Endothelial cell of umbilical vein (primary cell): ENCODE results near the gene DNASE1L1.

ENCODE experiments used
- CTCF ChIP-seq, 2 donors: IDR thresholded peaks; 1 replicate in 1 of 2; 2 replicates in 1 of 2; pipeline ENCODE4 v1.5.1; 2011; ENCODE audit warnings: low read length in 2 of 2, mild to moderate bottlenecking in 2 of 2, moderate library complexity in 2 of 2, control low read depth in 1 of 2, inconsistent platforms in 1 of 2, low read depth in 1 of 2; ENCODE audit not compliant: insufficient read depth in 1 of 2; ENCODE audit errors: extremely low read depth in 1 of 2
- EZH2 ChIP-seq: IDR thresholded peaks from 2 replicates; pipeline ENCODE4 v1.6.1; 2012; ENCODE audit warnings: borderline replicate concordance, low read depth, mild to moderate bottlenecking, moderate library complexity, low read length, inconsistent platforms; ENCODE audit not compliant: severe bottlenecking
- FOS ChIP-seq: IDR thresholded peaks from 2 replicates; pipeline ENCODE4 v1.6.1; 2011; ENCODE audit warnings: mild to moderate bottlenecking, low read length, moderate library complexity, borderline replicate concordance; ENCODE audit not compliant: insufficient read depth
- GATA2 ChIP-seq: IDR thresholded peaks from 2 replicates; pipeline ENCODE4 v1.7.0; 2011; ENCODE audit warnings: low read depth, mild to moderate bottlenecking, moderate library complexity, mixed read lengths, low read length; ENCODE audit not compliant: insufficient read length, insufficient read depth
- JUN ChIP-seq: IDR thresholded peaks from 2 replicates; pipeline ENCODE4 v1.6.1; 2011; ENCODE audit warnings: borderline replicate concordance, low read depth; ENCODE audit not compliant: insufficient read length, insufficient read depth
- MAX ChIP-seq: IDR thresholded peaks from 2 replicates; pipeline ENCODE4 v1.6.1; 2011; ENCODE audit not compliant: insufficient read depth, insufficient read length
- MYC ChIP-seq: IDR thresholded peaks from one replicate; pipeline ENCODE4 v1.6.1; 2011; ENCODE audit warnings: mild to moderate bottlenecking, low read depth, low read length
- POLR2A ChIP-seq: IDR thresholded peaks from 2 replicates; pipeline ENCODE4 v1.6.1; 2012; ENCODE audit warnings: low read depth, mild to moderate bottlenecking, control low read depth, low read length
- POLR2AphosphoS5 ChIP-seq: IDR thresholded peaks from 2 replicates; pipeline ENCODE4 v1.6.1; 2012; ENCODE audit warnings: low read depth, mild to moderate bottlenecking, control low read depth, low read length, moderate library complexity; ENCODE audit not compliant: insufficient read depth

DNA sequence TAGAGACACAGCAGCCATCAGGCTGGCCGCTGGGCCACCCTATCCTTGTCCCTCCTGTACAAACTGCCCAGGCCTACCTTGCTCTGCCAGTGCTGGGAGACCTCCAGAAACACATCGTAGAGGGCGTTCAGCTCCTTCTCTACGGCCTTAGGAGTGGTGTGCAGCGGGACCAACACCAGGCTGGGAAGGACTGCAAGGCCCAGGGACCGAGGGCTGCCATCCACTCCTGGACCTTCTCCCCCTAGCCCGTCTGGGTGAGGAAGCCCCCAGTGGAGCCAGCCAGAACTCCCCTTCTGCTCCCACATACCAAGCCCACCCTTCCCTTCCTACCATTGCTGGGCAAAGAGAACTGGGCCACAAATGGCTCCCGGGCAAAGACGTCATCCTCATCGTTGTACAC, 5.9 kb downstream of the DNASE1L1 start:
- TF ChIP-seq POLR2A (no peak), CTCF (IDR thresholded peaks at IDR 0.05; ENCODE audit: extremely low read depth in 1 of 2, insufficient read depth in 1 of 2, low read depth in 1 of 2, low read length in 2 of 2) (no peak), MAX (no peak), POLR2AphosphoS5 (no peak), JUN (no peak), EZH2 (no peak), MYC (no peak), FOS (no peak), GATA2 (no peak)
